GM21447 (cell line): ENCODE results near the gene MED28.

ENCODE experiments used
- ATAC-seq: cut with Tn5 transposase; IDR thresholded peaks from one replicate; pipeline ENCODE4 v1.9.1; 2021; ENCODE audit not compliant: unreplicated experiment

Gene MED28

DNA sequence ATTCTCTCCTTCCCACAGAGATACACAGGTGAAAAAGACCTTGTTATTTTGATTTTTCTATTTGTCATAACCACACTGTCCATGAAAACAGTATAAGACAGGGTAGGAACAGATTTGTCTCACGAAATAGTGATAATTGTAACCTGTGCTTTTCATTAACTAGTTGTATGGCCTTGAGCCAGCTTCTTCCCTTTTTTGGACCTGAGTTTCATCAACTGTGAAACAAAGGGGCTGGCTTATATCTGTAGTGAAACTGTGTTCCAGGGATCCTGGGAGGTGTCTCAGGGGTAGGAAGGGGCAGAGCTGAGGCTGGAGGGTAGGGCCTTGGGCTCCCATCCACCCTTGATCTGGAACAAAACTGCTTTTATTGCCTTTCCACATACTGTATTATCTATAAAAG, 50.9 kb downstream of the MED28 start:
- peak; percentile 35 for ATAC-seq

DNA sequence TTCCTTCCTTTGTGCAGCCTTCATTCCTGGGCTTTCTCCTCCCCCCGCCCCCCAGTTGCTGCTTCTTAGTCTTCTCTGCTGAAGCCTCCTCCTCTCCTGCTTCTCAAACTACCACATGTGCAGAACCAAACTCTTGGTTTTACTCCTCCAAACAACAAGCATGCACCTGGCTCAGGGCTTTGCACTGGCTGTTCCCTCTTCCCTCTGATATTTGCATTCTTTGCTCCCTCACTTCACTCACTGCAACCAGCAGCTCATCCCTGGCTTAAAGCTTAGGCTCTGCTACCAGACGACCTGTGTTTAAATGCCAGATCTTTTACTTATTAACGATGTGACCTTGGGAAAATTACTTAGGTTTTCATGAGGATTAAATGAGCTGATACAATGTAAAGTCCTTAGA, 51.4 kb downstream of the MED28 start:
- no peak for ATAC-seq

DNA sequence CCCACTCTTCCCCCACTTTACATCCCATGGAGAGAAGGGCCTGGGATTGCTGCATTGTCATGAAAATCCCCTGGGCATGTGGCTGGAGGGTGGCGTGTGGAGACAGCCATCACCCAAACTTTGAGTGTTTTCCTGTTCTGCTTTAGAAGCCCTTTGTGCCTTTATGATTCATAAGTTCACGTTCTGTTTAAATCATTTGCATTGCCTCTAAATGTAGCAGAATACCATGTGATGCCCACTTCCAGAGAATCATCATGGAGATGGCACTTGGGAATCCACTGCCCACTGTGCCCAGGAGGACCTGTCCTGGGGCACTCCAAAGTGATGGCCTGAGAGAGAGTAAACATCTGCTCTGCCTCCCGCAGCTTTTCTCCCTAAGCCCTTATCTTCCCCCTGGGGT, 52.8 kb downstream of the MED28 start:
- ATAC-seq: no peak

DNA sequence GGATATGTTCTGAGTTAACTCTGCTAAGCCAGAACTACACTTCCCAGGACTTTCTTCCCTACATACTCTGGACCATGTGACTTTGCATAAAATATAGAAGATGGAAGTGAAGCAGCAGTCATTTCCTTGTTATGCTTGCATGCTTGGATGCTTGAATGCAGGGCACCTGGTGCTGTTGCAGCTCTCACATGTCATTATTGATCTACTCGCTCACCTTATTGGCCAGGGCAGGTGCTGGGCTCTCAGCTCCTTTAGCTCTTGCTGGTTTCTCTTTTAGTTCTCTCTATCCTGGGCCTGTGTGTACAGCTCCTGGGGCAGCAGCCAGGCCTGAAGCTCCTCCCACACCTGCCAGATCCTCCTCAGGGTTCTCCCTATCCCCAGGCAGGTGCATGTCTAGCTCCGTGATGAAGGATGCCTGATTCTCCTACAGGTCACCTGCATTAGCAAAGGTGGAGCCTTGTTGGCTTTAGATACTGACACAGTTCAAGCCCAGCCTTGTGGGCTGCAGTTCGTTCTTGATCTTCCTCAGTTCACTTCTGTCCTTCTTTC, 53.3 kb downstream of the MED28 start:
- no peak for ATAC-seq

DNA sequence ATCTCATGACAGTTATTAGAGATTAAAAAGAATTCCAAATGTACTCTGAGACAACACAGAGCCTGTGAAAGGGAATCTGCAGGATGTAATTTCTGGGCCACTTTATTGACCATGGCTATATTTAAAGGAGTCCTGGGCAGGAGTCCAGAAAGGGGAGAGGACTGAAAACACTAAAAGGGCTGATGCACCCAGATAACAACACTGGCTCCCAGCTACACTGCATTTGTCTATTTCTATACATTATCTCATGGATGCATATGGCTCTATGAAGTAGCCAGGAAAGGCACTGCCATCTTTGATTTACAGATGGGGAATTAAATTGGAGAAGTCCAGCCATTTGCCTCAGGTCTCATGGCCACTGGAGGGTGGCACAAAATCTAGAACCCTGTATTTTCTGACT, 56.0 kb downstream of the MED28 start:
- no peak for ATAC-seq

DNA sequence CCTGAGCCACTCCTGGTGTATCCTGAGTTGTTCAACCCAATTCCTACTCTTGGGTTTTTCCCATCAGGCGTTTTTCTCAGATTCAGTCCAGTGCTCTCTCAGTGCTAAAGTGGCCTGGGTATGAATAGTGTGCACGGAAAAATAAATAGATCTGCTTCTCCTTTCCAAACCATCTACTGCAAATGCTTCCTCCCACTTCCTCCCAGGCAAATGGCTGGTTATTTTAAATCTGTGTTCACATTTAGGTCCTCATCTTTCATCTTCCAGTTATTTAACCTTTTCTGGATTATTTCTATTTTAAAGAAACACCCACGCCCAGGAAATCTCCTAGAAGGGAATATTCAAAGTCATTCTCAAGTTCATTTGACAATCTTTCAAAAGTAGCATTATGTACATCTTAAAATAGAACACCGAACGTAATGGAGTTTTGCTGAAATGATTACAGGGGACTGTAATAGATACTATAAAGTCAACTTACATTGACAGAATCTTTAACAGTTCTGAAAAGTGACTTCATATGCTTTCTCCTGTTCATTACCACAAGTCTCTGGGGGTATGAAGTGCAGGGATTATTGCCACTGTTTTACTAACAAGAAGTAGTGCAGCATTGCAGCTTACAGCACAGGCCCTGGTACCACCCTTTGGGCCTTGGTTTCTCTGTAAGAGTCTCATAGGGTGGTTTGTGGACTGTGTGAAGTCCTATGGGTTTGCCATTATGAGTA, 66.3 kb downstream of the MED28 start:
- ATAC-seq: no peak

DNA sequence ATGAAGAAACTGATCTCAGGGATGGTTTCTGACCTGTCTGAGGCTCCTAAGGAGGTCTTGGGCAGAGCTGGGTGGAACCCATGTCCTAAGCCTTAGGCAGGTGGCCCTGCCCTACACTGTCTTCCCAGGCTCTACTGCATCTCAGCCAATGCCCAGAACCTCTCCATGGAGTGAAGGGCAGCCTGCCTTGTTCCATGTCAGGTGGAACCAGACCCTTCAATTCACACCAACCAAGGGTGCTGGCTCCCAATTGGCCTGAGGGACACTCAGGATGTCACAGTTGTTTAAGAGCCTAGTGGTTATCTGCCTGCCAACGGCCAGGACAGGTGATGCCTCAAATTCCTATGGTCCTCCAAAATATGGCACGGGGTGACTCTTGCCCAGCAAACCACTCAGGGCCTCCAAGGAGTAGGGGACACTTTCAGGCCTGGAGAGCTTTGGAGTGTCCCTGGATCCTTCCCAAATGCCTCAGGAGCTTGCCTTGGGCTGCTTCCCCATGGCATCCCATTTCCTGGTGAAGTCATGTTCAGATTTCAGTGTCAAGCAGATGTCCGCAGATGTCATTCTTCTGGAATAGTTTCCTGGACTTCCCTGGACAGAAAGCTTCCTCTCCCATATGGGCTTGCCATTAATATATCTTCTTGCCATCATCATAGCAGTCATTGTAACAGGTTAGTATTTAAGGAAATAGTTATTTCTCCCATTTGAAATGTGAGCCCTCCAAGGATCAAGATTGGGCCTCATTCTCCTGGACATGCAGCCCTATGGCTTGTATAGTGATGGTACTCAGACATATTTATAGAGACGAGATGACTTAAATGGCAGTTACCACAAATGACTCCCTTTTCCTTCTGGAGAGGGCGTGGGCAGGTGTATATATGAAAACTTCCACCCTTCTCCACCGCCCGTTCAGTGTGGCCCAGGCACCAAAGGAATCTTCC, 67.1 kb downstream of the MED28 start:
- ATAC-seq: no peak

DNA sequence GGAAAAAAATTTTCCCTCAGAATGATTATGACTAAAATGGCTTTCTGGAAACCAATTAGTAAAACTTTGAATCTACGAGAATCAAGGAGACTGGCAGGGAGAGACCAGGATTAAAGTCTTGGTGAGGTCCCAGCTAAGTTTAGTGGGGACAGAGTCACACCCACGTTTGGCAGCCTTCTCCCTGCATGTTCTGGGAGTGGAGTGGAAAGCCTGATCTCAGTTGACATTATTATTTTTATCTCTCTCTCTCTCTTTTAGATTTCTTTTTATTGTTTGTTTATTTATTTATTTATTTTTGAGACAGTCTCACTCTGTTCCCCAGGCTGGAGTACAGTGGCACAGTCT, 67.8 kb downstream of the MED28 start:
- ATAC-seq: no peak
